GM23338 (cell line): ENCODE results near the gene USH2A. TPM values are rescaled to one million over a fixed set of nuclear protein-coding genes. Genes with fewer than 3 reads are reported as not detected.

ENCODE experiments used
- ATAC-seq: fragments of 200-7000 bp; cut with Tn5 transposase; 3 replicates; pipeline ENCODE4 v1.9.1; 2020
- DNase-seq: peaks from one replicate; pipeline ENCODE4 v3.0.0-alpha.2; 2015; ENCODE audit warnings: low spot score
- H2AFZ ChIP-seq: fragments of 200-600 bp; sonication (generic); 2 replicates; pipeline ENCODE4 v1.8.0; 2016; ENCODE audit warnings: antibody characterized with exemption, mild to moderate bottlenecking, moderate library complexity
- H3F3A ChIP-seq: fragments of 200-600 bp; sonication (generic); replicated peaks from 2 replicates; pipeline ENCODE4 v1.8.0; 2017; ENCODE audit warnings: antibody characterized with exemption, mixed run types, low read depth
- H3K27ac ChIP-seq: fragments of 200-600 bp; sonication (generic); 2 replicates; pipeline ENCODE4 v1.6.1; 2016; ENCODE audit warnings: low read depth
- H3K27me3 ChIP-seq: fragments of 200-600 bp; sonication (generic); 2 replicates; pipeline ENCODE4 v1.8.0; 2016; ENCODE audit warnings: mild to moderate bottlenecking, mixed run types, moderate library complexity; ENCODE audit not compliant: insufficient read depth
- H3K36me3 ChIP-seq: fragments of 200-600 bp; sonication (generic); 2 replicates; pipeline ENCODE4 v1.8.0; 2016; ENCODE audit warnings: mild to moderate bottlenecking; ENCODE audit not compliant: insufficient read depth
- H3K4me1 ChIP-seq: fragments of 200-600 bp; sonication (generic); 2 replicates; pipeline ENCODE4 v1.8.0; 2016; ENCODE audit warnings: mild to moderate bottlenecking, moderate library complexity; ENCODE audit not compliant: insufficient read depth
- H3K4me2 ChIP-seq: fragments of 200-600 bp; sonication (generic); 2 replicates; pipeline ENCODE4 v1.7.1; 2017; ENCODE audit warnings: mixed run types
- H3K4me3 ChIP-seq: fragments of 200-600 bp; sonication (generic); 2 replicates; pipeline ENCODE4 v1.6.1; 2016; ENCODE audit warnings: mixed run types
- H3K79me2 ChIP-seq: fragments of 200-600 bp; sonication (generic); replicated peaks from 2 replicates; pipeline ENCODE4 v1.8.0; 2017; ENCODE audit warnings: mild to moderate bottlenecking; ENCODE audit not compliant: insufficient read depth
- H3K9me2 ChIP-seq: fragments of 200-600 bp; sonication (generic); 2 replicates; pipeline ENCODE4 v1.8.0; 2017; ENCODE audit not compliant: insufficient read depth
- H4K20me1 ChIP-seq: fragments of 200-600 bp; sonication (generic); replicated peaks from 2 replicates; pipeline ENCODE4 v1.8.0; 2017; ENCODE audit warnings: mild to moderate bottlenecking; ENCODE audit not compliant: insufficient read depth
- H3K27ac Mint-ChIP-seq: 2 replicates; pipeline ENCODE4 v1.8.0; 2020; ENCODE audit warnings: inconsistent platforms, mild to moderate bottlenecking, moderate library complexity, mixed read lengths
- H3K27me3 Mint-ChIP-seq: 3 replicates; pipeline ENCODE4 v1.8.0; 2022; ENCODE audit warnings: low read depth, mild to moderate bottlenecking, moderate library complexity, mixed read lengths, inconsistent platforms; ENCODE audit not compliant: insufficient read depth, poor library complexity
- H3K36me3 Mint-ChIP-seq: 3 replicates; pipeline ENCODE4 v1.8.0; 2021; ENCODE audit warnings: low read depth, mild to moderate bottlenecking, inconsistent platforms, moderate library complexity, mixed read lengths
- H3K4me1 Mint-ChIP-seq: 3 replicates; pipeline ENCODE4 v1.8.0; 2020; ENCODE audit warnings: mild to moderate bottlenecking, inconsistent platforms, mixed read lengths
- H3K4me3 Mint-ChIP-seq: 3 replicates; pipeline ENCODE4 v1.8.0; 2021; ENCODE audit warnings: moderate library complexity, mild to moderate bottlenecking, inconsistent platforms, mixed read lengths
- H3K9me3 Mint-ChIP-seq: 3 replicates; pipeline ENCODE4 v1.8.0; 2020; ENCODE audit warnings: moderate library complexity, mild to moderate bottlenecking, inconsistent platforms, mixed read lengths
- CREB1 ChIP-seq: fragments of 250-450 bp; sonication (Bioruptor Pico); IDR thresholded peaks from 2 replicates; pipeline ENCODE4 v1.5.0; 2020; ENCODE audit warnings: low read depth, mild to moderate bottlenecking, moderate library complexity
- EZH2 ChIP-seq: fragments of 200-600 bp; sonication (generic); IDR thresholded peaks from one replicate; pipeline ENCODE4 v1.8.0; 2017; ENCODE audit warnings: antibody characterized with exemption, mild to moderate bottlenecking, low read depth; ENCODE audit not compliant: unreplicated experiment
- NANOG ChIP-seq: IDR thresholded peaks from 2 replicates; pipeline ENCODE4 v1.6.1; 2016; ENCODE audit warnings: antibody characterized with exemption, borderline replicate concordance
- ZNF114 ChIP-seq: fragments of 250-450 bp; sonication (Bioruptor Pico); IDR thresholded peaks from 2 replicates; pipeline ENCODE4 v1.5.0; 2020; ENCODE audit warnings: mild to moderate bottlenecking, moderate library complexity
- polyA plus RNA-seq: library from polyadenylated mRNA; unstranded; fragments of >200 nt; fragmentation: Nextera tagmentation; extraction: Ambion mirVana; gene quantifications from 2 replicates; pipeline ENCODE4 v1.2.1, GENCODE V29; 2016
- total RNA-seq: library from RNA; depleted of rRNA; stranded (reverse); fragments of >200 nt; shearing (Covaris generic); gene quantifications from 2 replicates; pipeline ENCODE4 v1.2.3, GENCODE V29; 2014
- TF ChIP-seq, protein P1 (sequence below), 2 experiments: fragments of 200-600 bp in 1 of 2; sonication (generic) in 1 of 2; conservative IDR thresholded peaks; 2 replicates each; pipeline versions ENCODE4 v1.5.1 to v1.6.1; 2016 to 2017; ENCODE audit warnings: antibody characterized with exemption in 2 of 2, low read depth in 2 of 2, mild to moderate bottlenecking in 2 of 2, moderate library complexity in 1 of 2

Gene USH2A
- total and polyA plus RNA-seq, 2 experiments from 2014 or later, result 0.03 TPM

DNA sequence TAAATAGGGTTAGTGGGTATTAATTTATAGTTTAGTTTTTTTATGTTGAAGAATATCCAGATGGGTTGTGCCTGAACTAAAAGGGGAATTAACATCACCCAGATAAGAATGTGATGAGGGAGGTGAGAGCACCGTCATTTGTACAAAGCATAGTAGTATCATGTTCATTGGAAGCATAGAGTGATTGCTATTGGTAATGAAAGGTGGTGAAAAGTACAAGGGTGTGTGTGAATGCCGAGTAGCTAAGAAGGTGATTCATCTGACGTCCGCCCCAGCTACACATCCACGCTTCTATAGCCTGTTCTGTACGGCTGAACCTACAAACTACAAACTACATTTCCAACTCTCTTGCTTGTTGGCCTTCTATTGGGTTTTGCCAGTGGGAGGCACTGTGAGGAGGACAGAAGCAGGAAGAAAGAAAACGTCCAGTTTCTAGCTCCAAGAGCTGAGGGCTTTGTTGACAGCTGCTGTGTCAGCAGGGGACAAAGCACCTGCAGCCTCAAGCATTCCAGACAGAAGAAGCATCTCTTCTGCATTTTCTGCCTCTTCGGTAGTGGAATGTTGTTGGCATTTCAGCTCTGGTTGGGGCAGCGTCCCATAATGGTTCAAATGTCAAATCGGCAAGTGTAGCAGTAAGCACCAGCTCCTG is 451.3 kb downstream of the USH2A start:
- TF ChIP-seq, protein P1, sequence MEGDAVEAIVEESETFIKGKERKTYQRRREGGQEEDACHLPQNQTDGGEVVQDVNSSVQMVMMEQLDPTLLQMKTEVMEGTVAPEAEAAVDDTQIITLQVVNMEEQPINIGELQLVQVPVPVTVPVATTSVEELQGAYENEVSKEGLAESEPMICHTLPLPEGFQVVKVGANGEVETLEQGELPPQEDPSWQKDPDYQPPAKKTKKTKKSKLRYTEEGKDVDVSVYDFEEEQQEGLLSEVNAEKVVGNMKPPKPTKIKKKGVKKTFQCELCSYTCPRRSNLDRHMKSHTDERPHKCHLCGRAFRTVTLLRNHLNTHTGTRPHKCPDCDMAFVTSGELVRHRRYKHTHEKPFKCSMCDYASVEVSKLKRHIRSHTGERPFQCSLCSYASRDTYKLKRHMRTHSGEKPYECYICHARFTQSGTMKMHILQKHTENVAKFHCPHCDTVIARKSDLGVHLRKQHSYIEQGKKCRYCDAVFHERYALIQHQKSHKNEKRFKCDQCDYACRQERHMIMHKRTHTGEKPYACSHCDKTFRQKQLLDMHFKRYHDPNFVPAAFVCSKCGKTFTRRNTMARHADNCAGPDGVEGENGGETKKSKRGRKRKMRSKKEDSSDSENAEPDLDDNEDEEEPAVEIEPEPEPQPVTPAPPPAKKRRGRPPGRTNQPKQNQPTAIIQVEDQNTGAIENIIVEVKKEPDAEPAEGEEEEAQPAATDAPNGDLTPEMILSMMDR (conservative IDR thresholded peaks at IDR 0.05; ENCODE audit: low read depth in 2 of 2), result peak; percentile 39 to 52
- TF ChIP-seq EZH2, result no peak

DNA sequence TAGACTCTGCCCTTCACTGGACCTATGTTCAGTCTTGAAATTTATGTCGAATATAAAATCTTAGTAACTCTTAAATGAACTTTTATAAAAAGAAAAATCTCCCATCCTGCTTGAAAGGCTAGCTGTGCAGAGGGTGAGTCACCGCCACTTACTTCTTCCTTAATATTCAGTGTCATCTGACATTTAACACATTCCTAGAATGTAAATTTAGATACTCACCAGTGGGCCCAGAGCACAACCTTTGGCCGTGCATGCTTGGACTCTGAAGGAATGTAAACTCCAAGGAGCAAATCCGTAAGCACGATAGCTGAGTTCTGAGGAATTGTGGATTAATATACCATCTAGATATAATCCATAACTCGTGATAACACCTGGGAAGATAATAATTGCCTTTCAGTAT is 452.8 kb downstream of the USH2A start:
- Histone ChIP-seq H3K79me2 (no peaks in the 10 kb centered on the region), H4K20me1 (no peaks in the 10 kb centered on the region), H3K4me2 (no peak overlapping the region), H3F3A (no peaks in the 10 kb centered on the region), H3K36me3 (no peaks in the 10 kb centered on the region), H3K27ac (no peak overlapping the region), H2AFZ (no peak overlapping the region), H3K9me2 (no peaks in the 10 kb centered on the region), H3K4me3 (no peak overlapping the region), H3K4me1 (no peaks in the 10 kb centered on the region), H3K27me3 (no peaks in the 10 kb centered on the region)
- TF ChIP-seq CREB1 (CRISPR knock-in tag), result no peak
- Mint-ChIP-seq H3K9me3 (no peaks in the 10 kb centered on the region), H3K27ac (no peak overlapping the region), H3K36me3 (no peaks in the 10 kb centered on the region), H3K27me3 (peaks cover 1% of the 10 kb centered on the region), H3K4me3 (no peak overlapping the region), H3K4me1 (peaks cover 9% of the 10 kb centered on the region; the same call in 2 of the 3 replicates)
- ATAC-seq (no peak), DNase-seq (no peak)

More for the DNA sequence above, 451.3 kb downstream of the USH2A start:
- H3K4me3 ChIP-seq, result no peak overlapping the region
- no peaks in the 10 kb centered on the region for H4K20me1 ChIP-seq
- no peak overlapping the region for H3K27ac Mint-ChIP-seq
- peaks cover 9% of the 10 kb centered on the region; the same call in 2 of the 3 replicates for H3K4me1 Mint-ChIP-seq
- no peak overlapping the region for H3K4me3 Mint-ChIP-seq
- H3K9me3 Mint-ChIP-seq, result no peaks in the 10 kb centered on the region
- peak; percentile 41; the same call in 2 of the 3 replicates for ATAC-seq
- no peaks in the 10 kb centered on the region for H3K36me3 ChIP-seq
- no peaks in the 10 kb centered on the region for H3F3A ChIP-seq
- no peak overlapping the region for H2AFZ ChIP-seq
- H3K27ac ChIP-seq, result no peak overlapping the region
- peak; percentile 45 for DNase-seq
- no peaks in the 10 kb centered on the region for H3K4me1 ChIP-seq
- H3K27me3 ChIP-seq, result no peaks in the 10 kb centered on the region
- peaks cover 1% of the 10 kb centered on the region for H3K27me3 Mint-ChIP-seq
- H3K9me2 ChIP-seq, result no peaks in the 10 kb centered on the region
- H3K36me3 Mint-ChIP-seq, result no peaks in the 10 kb centered on the region
- no peaks in the 10 kb centered on the region for H3K79me2 ChIP-seq
- no peak overlapping the region for H3K4me2 ChIP-seq

DNA sequence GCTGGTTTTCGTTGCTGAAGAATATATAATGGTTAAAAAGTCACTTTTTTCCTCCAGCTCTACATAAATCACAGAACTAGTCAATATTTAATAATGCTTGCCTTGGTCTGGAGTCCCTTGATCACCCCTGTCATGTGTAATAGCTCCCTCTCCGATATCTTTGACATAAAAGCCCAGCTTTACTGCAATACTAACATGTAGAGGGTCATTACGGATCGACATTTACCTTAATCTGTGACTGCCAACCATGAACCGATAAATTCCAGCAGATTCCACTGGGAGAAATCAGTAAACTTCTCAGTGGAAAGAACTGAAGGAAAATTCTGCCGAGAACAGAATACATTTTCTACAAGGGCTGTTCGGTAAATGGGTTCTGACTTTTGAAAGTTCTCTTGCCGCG is 459.6 kb downstream of the USH2A start:
- Histone ChIP-seq H3K9me2 (no peaks in the 10 kb centered on the region), H3K27ac (no peak overlapping the region), H3K79me2 (no peaks in the 10 kb centered on the region), H3K4me3 (no peak overlapping the region), H4K20me1 (no peaks in the 10 kb centered on the region), H3K36me3 (no peaks in the 10 kb centered on the region), H3K4me2 (no peak overlapping the region), H3K4me1 (no peaks in the 10 kb centered on the region), H3K27me3 (no peaks in the 10 kb centered on the region), H3F3A (no peaks in the 10 kb centered on the region), H2AFZ (peak overlapping the region; percentile 12; the same call in 1 of the 2 replicates)
- no peaks in the 10 kb centered on the region for H3K9me3 Mint-ChIP-seq
- peaks cover 6% of the 10 kb centered on the region; the same call in 2 of the 3 replicates for H3K4me1 Mint-ChIP-seq
- no peak for DNase-seq
- H3K27me3 Mint-ChIP-seq, result no peaks in the 10 kb centered on the region
- no peak for TF ChIP-seq CREB1 (CRISPR knock-in tag)
- no peak for TF ChIP-seq ZNF114 (CRISPR knock-in tag)
- no peak for TF ChIP-seq NANOG
- TF ChIP-seq, protein P1 (conservative IDR thresholded peaks at IDR 0.05; ENCODE audit: low read depth in 2 of 2), result no peak
- H3K36me3 Mint-ChIP-seq, result no peaks in the 10 kb centered on the region
- no peak overlapping the region for H3K4me3 Mint-ChIP-seq
- H3K27ac Mint-ChIP-seq, result no peak overlapping the region; the same call in 1 of the 2 replicates
- no peak for ATAC-seq
